OCI-LY1 (cell line): ENCODE data around the gene ABTB2.

Experiments
- EZH2 ChIP-seq: fragments of 200-600 bp; sonication (generic), shearing (Covaris generic); IDR thresholded peaks from 2 replicates; pipeline ENCODE4 v1.8.0; 2017; ENCODE audit warnings: borderline replicate concordance, mixed run types, mild to moderate bottlenecking, antibody characterized with exemption, low read length, moderate library complexity, mixed read lengths
- TF ChIP-seq, protein P1 (sequence below): fragments of 200-600 bp; sonication (generic), shearing (Covaris generic); IDR thresholded peaks from 2 replicates; pipeline ENCODE4 v1.5.1; 2017; ENCODE audit warnings: mild to moderate bottlenecking, antibody characterized with exemption, low read length, moderate library complexity, mixed read lengths

- TF ChIP-seq, protein P1, sequence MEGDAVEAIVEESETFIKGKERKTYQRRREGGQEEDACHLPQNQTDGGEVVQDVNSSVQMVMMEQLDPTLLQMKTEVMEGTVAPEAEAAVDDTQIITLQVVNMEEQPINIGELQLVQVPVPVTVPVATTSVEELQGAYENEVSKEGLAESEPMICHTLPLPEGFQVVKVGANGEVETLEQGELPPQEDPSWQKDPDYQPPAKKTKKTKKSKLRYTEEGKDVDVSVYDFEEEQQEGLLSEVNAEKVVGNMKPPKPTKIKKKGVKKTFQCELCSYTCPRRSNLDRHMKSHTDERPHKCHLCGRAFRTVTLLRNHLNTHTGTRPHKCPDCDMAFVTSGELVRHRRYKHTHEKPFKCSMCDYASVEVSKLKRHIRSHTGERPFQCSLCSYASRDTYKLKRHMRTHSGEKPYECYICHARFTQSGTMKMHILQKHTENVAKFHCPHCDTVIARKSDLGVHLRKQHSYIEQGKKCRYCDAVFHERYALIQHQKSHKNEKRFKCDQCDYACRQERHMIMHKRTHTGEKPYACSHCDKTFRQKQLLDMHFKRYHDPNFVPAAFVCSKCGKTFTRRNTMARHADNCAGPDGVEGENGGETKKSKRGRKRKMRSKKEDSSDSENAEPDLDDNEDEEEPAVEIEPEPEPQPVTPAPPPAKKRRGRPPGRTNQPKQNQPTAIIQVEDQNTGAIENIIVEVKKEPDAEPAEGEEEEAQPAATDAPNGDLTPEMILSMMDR, result no peak
- TF ChIP-seq EZH2, result no peak
Measured at GRCh38 chr11:34345991-34346480, 11.8 kb downstream of the ABTB2 start.
